ENCODE data around the gene NUDT2. TPM values are rescaled to one million over a fixed set of nuclear protein-coding genes. Genes with fewer than 3 reads are reported as not detected.
A peak's percentile ranks its signal among the peaks of the same experiment; 100 is the strongest.

Gene NUDT2
- total RNA-seq, 1 donor: 15.2 TPM

DNA sequence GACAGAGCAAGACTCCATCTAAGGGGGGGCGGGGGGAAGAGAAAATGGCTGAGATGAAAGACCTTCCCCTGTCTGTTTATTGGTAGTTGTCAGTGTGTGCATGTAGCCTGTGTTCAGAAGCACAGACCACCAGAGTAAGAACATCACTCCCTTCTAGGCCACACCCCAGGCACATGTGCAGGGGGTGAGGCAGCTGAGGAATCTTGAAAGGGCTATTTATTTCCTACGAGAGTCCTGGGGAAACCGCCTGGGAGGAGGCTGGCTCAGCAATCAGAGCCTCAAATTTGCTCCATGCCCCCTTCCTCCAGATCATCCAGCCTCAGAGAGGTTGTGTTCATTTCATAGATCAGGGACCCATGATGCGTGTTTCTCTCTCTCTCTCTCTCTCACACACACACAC lies 40.3 kb downstream of the NUDT2 start:
- no peak overlapping the region for H3K4me2 ChIP-seq (ENCODE audit: insufficient read depth, low read length)
- TF ChIP-seq, protein P1, sequence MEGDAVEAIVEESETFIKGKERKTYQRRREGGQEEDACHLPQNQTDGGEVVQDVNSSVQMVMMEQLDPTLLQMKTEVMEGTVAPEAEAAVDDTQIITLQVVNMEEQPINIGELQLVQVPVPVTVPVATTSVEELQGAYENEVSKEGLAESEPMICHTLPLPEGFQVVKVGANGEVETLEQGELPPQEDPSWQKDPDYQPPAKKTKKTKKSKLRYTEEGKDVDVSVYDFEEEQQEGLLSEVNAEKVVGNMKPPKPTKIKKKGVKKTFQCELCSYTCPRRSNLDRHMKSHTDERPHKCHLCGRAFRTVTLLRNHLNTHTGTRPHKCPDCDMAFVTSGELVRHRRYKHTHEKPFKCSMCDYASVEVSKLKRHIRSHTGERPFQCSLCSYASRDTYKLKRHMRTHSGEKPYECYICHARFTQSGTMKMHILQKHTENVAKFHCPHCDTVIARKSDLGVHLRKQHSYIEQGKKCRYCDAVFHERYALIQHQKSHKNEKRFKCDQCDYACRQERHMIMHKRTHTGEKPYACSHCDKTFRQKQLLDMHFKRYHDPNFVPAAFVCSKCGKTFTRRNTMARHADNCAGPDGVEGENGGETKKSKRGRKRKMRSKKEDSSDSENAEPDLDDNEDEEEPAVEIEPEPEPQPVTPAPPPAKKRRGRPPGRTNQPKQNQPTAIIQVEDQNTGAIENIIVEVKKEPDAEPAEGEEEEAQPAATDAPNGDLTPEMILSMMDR (IDR thresholded peaks at IDR 0.05; ENCODE audit: extremely low read depth, low read depth, low read length): no peak
- H3K27me3 ChIP-seq (ENCODE audit: insufficient read depth, low read length): no peaks in the 10 kb centered on the region
- no peaks in the 10 kb centered on the region for H3K4me1 ChIP-seq (ENCODE audit: insufficient read depth, low read length)
- no peak overlapping the region for H2AFZ ChIP-seq (ENCODE audit: low read length)
- DNase-seq (ENCODE audit: insufficient read length, low spot score, missing footprints): peak; percentile 38
- no peak overlapping the region for H3K4me3 ChIP-seq (ENCODE audit: insufficient read depth, low read length)
- H4K20me1 ChIP-seq (ENCODE audit: insufficient read depth, low read length): no peaks in the 10 kb centered on the region
- no peak overlapping the region for H3K27ac ChIP-seq (ENCODE audit: low read depth, low read length)
- no peaks in the 10 kb centered on the region for H3K9me3 ChIP-seq (ENCODE audit: low read depth, low read length)
- H3K36me3 ChIP-seq (ENCODE audit: insufficient read depth, low read length): no peaks in the 10 kb centered on the region
- no peaks in the 10 kb centered on the region for H3K79me2 ChIP-seq (ENCODE audit: insufficient read depth, low read length)

DNA sequence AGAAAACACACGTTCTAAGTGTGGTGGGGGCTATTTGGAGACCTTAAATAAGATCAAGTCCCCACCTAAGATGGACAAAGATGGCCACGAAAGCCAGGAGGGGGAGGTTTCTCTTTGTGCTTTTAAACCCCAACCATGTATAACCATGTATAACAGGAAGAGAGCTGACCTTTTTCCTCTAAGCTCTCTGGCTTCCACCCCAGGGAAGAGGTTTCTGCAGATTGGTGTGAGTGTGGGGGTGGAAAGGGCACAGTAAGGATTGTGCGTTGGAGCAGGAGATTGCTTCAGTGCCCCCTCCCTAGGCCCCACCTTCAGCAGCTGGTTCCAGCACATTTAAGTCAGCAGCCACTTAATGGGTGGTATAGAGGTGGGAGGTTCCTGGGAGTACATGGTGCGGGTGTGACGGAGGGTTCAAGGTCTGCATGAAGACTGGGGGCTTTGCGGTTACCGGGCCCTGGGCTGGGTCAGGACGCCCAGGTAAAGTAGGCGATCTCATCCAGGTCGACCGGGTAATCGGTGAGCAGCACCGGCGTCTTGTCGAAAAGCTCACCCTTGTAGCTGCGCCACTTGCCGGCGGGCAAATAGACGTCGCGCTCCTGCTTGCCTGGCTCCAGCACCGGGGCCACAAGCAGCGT lies 41.1 kb downstream of the NUDT2 start:
- H3K79me2 ChIP-seq (ENCODE audit: insufficient read depth, low read length): no peaks in the 10 kb centered on the region
- TF ChIP-seq, protein P1 (IDR thresholded peaks at IDR 0.05; ENCODE audit: extremely low read depth, low read depth, low read length): no peak
- no peaks in the 10 kb centered on the region for H4K20me1 ChIP-seq (ENCODE audit: insufficient read depth, low read length)
- DNase-seq (ENCODE audit: insufficient read length, low spot score, missing footprints): peak; percentile 19
- H3K27me3 ChIP-seq (ENCODE audit: insufficient read depth, low read length): no peaks in the 10 kb centered on the region
- no peak overlapping the region for H3K4me3 ChIP-seq (ENCODE audit: insufficient read depth, low read length)
- no peak overlapping the region for H3K4me2 ChIP-seq (ENCODE audit: insufficient read depth, low read length)
- no peaks in the 10 kb centered on the region for H3K4me1 ChIP-seq (ENCODE audit: insufficient read depth, low read length)
- H3K27ac ChIP-seq (ENCODE audit: low read depth, low read length): no peak overlapping the region
- no peaks in the 10 kb centered on the region for H3K36me3 ChIP-seq (ENCODE audit: insufficient read depth, low read length)
- no peaks in the 10 kb centered on the region for H3K9me3 ChIP-seq (ENCODE audit: low read depth, low read length)
- no peak overlapping the region for H2AFZ ChIP-seq (ENCODE audit: low read length)

DNA sequence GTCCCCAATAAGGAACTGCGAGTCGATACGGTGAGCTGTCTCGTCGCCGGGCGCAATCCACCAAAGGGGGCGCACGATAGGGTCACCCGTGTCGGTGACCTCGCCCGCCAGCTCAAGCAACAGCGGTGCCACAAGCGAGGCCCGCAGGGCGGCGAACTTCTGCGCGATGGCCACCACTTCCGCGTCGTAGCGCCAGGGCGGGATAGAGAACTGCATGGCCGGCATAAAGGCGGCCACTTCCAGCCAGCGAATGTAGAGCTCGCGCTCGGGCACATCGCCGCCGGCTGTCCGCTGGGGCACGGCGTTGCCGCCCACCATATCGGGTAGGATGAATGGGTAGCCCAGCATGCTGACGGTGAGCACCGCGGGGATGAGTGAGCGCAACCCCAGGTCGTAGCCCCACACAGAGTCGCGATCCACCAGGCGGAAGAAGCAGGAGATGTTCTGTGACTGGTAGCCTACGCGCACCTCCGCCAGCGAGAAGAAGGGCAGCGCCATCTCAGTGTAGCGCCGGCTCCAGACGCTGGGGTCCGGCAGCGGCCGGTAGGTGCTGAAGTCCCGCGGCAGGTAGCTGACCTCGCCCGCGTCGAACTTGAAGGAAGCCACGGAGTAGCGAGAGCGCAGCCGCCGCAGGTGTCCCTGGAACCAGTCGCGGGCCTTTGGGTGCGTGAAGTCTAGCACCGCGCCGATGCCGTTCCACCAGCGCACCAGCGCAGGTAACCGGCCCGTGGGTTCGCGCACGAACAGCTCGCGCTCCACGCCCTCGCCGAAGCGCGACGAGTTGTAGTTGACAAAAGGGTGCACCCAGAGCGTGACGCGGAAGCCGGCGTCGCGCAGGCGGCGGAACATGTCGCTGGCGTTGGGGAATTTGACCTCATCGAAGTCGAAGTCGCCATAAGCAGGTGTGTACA lies 41.9 kb downstream of the NUDT2 start:
- Histone ChIP-seq H4K20me1 (ENCODE audit: insufficient read depth, low read length) (no peaks in the 10 kb centered on the region), H2AFZ (ENCODE audit: low read length) (no peak overlapping the region), H3K36me3 (ENCODE audit: insufficient read depth, low read length) (no peaks in the 10 kb centered on the region), H3K9me3 (ENCODE audit: low read depth, low read length) (no peaks in the 10 kb centered on the region), H3K27me3 (ENCODE audit: insufficient read depth, low read length) (no peaks in the 10 kb centered on the region), H3K4me1 (ENCODE audit: insufficient read depth, low read length) (peaks cover 2% of the 10 kb centered on the region), H3K4me3 (ENCODE audit: insufficient read depth, low read length) (no peak overlapping the region), H3K4me2 (ENCODE audit: insufficient read depth, low read length) (no peak overlapping the region), H3K27ac (ENCODE audit: low read depth, low read length) (no peak overlapping the region), H3K79me2 (ENCODE audit: insufficient read depth, low read length) (no peaks in the 10 kb centered on the region)
- TF ChIP-seq, protein P1 (IDR thresholded peaks at IDR 0.05; ENCODE audit: extremely low read depth, low read depth, low read length): no peak
- DNase-seq (ENCODE audit: insufficient read length, low spot score, missing footprints): peak; percentile 21

DNA sequence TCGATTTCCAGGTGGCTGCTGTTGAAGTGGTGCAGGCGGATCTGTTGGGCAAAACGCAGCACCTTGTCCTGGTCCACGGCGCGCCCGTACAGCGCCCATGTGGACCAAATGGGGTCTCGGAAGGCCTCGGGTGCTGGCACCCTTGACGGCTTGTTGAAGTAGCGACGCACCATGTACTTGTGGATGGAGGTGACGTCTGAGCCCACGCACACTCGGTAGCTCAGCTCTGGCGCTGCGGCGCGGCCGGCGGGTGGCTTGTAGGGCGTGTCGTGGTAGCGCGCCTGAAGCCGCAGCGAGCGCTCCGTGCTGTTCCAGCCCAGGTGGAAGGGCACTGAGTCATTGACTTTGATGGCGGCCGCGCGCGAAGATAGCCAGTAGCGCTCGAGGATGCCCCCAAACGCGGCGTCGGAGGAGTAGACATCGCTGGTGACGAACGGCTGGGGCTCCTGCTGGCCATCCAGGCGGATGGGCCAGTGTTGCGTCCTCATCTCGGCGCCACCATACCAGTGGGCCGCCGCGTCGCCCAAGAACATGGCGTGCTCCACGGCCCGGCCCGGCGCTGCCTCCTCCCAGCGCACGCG lies 42.6 kb downstream of the NUDT2 start:
- no peaks in the 10 kb centered on the region for H3K27me3 ChIP-seq (ENCODE audit: insufficient read depth, low read length)
- H3K4me2 ChIP-seq (ENCODE audit: insufficient read depth, low read length): no peak overlapping the region
- TF ChIP-seq, protein P1 (IDR thresholded peaks at IDR 0.05; ENCODE audit: extremely low read depth, low read depth, low read length): no peak
- no peak overlapping the region for H3K4me3 ChIP-seq (ENCODE audit: insufficient read depth, low read length)
- H3K27ac ChIP-seq (ENCODE audit: low read depth, low read length): no peak overlapping the region
- H3K4me1 ChIP-seq (ENCODE audit: insufficient read depth, low read length): peaks cover 4% of the 10 kb centered on the region
- H3K36me3 ChIP-seq (ENCODE audit: insufficient read depth, low read length): no peaks in the 10 kb centered on the region
- peak; percentile 71 for DNase-seq (ENCODE audit: insufficient read length, low spot score, missing footprints)
- H3K79me2 ChIP-seq (ENCODE audit: insufficient read depth, low read length): no peaks in the 10 kb centered on the region
- no peak overlapping the region for H2AFZ ChIP-seq (ENCODE audit: low read length)
- H3K9me3 ChIP-seq (ENCODE audit: low read depth, low read length): no peaks in the 10 kb centered on the region
- H4K20me1 ChIP-seq (ENCODE audit: insufficient read depth, low read length): no peaks in the 10 kb centered on the region
